BJ (cell line): ENCODE results near the gene NCF2. TPM values are rescaled to one million over a fixed set of nuclear protein-coding genes. Genes with fewer than 3 reads are reported as not detected.
A peak's percentile ranks its signal among the peaks of the same experiment; 100 is the strongest.

Experiments
- CTCF ChIA-PET: fragments of 350-600 bp; formaldehyde crosslinking; extraction: SDS; loops from one replicate; lab custom pipeline; 2021; ENCODE audit warnings: antibody characterized with exemption, inconsistent platforms; lab: Yijun Ruan, JAX
- POLR2A ChIA-PET: fragments of 300-600 bp; sonication (Branson Sonifier 250); formaldehyde crosslinking; extraction: SDS; loops from one replicate; lab custom pipeline; 2021; ENCODE audit warnings: antibody characterized with exemption; lab: Charles Lee
- DNase-seq: peaks from one replicate; pipeline ENCODE4 v3.0.0-alpha.2; 2011; ENCODE audit warnings: low read depth
- H3K27me3 ChIP-seq: 2 replicates; pipeline ENCODE4 v1.6.0; 2011; ENCODE audit warnings: low read length; ENCODE audit not compliant: control insufficient read depth, insufficient read depth
- H3K36me3 ChIP-seq: 2 replicates; pipeline ENCODE4 v1.5.1; 2011; ENCODE audit warnings: low read length; ENCODE audit not compliant: control insufficient read depth, insufficient read depth
- H3K4me3 ChIP-seq: 2 replicates; pipeline ENCODE4 v1.5.1; 2011; ENCODE audit warnings: low read depth, mild to moderate bottlenecking, control low read depth, low read length
- polyA plus RNA-seq: library from polyadenylated mRNA; depleted of rRNA; stranded (reverse); fragments of >200 nt; gene quantifications from 2 replicates; pipeline ENCODE4 v1.2.3, GENCODE V29; 2011
- TF ChIP-seq, protein P1 (sequence below): IDR thresholded peaks from 2 replicates; pipeline ENCODE4 v1.5.1; 2011; ENCODE audit warnings: low read depth, mild to moderate bottlenecking, control low read depth, inconsistent platforms, low read length, moderate library complexity; ENCODE audit not compliant: insufficient read depth

NCF2 gene
- polyA plus RNA-seq, 1 experiment, result 2.0 TPM

DNA sequence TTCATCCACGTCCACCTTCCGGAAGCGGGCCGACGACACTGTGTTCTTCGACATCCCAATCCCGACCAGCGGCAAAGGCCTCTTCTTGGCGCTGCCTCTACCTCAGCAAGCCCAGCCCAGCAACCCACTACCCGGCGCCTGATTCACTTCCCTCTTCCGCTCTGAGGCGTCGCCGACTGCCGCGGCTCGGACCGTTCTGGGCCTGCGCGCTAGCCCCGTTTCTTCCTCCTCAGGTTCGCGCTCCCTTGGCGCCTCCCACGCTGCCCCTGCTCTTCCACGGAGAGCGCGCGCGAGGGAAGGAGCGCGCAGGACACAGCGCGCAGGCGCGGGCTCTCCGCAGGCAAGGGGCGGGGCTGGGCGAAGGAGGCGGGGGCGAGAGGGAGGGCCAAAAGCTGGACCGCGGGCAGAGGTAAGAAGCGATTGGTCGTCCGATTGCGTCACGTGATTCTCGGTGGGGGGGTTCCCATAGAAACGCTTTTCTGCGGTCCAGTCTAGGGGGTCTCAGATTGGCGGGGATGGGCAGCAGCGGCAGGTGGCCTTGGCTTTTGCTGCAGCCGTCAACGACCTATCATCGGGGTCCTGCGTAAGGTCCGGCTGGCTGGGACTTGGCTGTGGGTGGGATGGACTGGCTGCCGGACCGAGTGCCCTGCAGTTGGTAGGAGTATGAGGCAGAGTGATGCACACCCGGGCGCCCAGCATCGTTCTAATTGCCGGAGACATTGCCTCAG lies 45.5 kb upstream of the NCF2 start, which contains the start of gene ARPC5:
Gene ARPC5, minus strand, starts transcription at position 178 of the 728 bp plus-strand sequence. Its CDS starts 124 bp downstream, at position 54.
- H3K27me3 ChIP-seq, result no peaks in the 10 kb centered on the region
- ChIA-PET CTCF (no interaction called here), POLR2A (no interaction called here)
- H3K4me3 ChIP-seq, result peak within 1 kb of the TSS; percentile 98
- peak; percentile 94 for DNase-seq
- H3K36me3 ChIP-seq, result no peaks in the 10 kb centered on the region; the same call in 1 of the 2 replicates
- TF ChIP-seq, protein P1, sequence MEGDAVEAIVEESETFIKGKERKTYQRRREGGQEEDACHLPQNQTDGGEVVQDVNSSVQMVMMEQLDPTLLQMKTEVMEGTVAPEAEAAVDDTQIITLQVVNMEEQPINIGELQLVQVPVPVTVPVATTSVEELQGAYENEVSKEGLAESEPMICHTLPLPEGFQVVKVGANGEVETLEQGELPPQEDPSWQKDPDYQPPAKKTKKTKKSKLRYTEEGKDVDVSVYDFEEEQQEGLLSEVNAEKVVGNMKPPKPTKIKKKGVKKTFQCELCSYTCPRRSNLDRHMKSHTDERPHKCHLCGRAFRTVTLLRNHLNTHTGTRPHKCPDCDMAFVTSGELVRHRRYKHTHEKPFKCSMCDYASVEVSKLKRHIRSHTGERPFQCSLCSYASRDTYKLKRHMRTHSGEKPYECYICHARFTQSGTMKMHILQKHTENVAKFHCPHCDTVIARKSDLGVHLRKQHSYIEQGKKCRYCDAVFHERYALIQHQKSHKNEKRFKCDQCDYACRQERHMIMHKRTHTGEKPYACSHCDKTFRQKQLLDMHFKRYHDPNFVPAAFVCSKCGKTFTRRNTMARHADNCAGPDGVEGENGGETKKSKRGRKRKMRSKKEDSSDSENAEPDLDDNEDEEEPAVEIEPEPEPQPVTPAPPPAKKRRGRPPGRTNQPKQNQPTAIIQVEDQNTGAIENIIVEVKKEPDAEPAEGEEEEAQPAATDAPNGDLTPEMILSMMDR, result no peak

GRCh38 chr1:183635099-183635605 lies 44.9 kb upstream of the NCF2 start:
- no peaks in the 10 kb centered on the region; the same call in 1 of the 2 replicates for H3K36me3 ChIP-seq
- ChIA-PET POLR2A (no interaction called here), CTCF (interaction anchor here (0.7 kb wide), 1 partner anchor 433 kb away, joined by 3 read pairs; no protein-coding TSS in a partner anchor)
- TF ChIP-seq, protein P1, result no peak
- no peaks in the 10 kb centered on the region for H3K27me3 ChIP-seq
- DNase-seq, result no peak
- H3K4me3 ChIP-seq, result peak overlapping the region; percentile 98

DNA sequence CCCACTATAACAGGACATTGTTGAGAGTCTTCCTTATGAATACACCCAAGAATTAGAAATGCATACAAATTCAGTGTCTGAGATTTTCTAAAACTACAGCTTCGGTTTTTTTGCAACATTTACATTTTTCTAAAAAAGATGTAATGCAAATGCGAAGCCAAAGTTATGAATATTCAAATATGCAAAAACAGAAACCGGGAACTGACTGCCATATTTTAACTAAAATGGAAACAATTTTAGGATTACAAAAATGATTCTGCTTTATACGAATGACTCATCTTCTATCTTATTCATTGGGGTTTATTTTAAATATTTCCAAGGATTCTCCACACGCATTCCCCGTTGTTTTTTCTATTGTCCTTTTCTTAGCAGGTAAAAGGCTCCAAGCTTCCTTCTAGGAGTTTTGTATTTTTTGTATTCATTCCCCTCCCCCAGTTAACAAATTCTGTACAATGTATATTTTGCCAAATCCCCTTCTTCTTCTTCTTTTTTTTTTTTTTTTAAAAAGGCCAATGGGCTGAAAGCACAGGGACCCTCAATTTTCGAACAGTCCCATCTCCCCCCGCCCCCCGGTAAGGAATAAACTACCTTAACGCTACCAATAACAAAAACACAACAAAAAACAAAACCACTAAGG lies 44.3 kb upstream of the NCF2 start:
- H3K4me3 ChIP-seq, result peak overlapping the region; percentile 98
- TF ChIP-seq, protein P1, result no peak
- H3K27me3 ChIP-seq, result no peaks in the 10 kb centered on the region
- ChIA-PET CTCF (interaction anchor here (0.7 to 1.0 kb wide), 4 partner anchors 12 to 434 kb away, joined by 3 to 4 read pairs (median 3); no protein-coding TSS in a partner anchor), POLR2A (interaction anchor here (0.6 kb wide), 1 partner anchor 231 kb away, joined by 5 read pairs; no protein-coding TSS in a partner anchor)
- no peak for DNase-seq
- no peaks in the 10 kb centered on the region; the same call in none of the 2 replicates for H3K36me3 ChIP-seq

DNA sequence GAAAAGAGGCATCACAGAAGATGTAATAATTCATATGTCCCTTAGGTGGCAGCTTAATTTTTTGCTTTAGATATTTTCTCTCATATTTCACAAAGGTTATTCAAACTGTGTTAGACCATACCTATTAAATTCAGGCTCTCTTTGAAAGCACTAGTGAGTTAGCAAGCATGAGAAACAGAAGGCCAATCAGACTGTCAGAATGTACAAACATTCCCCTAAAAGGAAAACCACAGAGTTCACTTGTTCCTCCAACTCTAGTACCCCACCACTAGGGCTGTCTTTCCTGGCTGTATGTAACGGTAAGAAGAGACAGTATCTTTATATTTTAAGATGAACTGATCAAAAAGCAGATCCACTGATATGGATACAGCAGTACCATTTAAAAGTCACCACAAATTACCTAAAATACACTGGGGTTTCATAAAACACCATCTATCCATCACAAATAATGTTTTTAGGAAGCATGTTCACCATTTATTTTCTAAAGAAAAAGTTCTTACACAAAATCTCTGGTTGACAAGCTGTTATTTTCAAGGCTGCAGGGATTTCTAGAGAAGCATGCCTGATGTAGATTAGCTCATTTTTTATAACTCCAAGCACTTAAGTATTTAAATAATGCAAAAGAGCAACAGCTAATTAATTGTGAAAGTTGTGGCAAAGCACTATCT lies 43.6 kb upstream of the NCF2 start:
- DNase-seq, result peak; percentile 51
- ChIA-PET POLR2A (interaction anchor here (0.6 kb wide), 2 partner anchors 232 to 1990 kb away, joined by 3 to 5 read pairs; no protein-coding TSS in a partner anchor), CTCF (interaction anchor here (0.6 to 1.1 kb wide), 6 partner anchors 13 to 352 kb away, joined by 3 to 4 read pairs (median 3); no protein-coding TSS in a partner anchor)
- Histone ChIP-seq H3K4me3 (peak overlapping the region; percentile 98), H3K36me3 (no peaks in the 10 kb centered on the region; the same call in none of the 2 replicates), H3K27me3 (no peaks in the 10 kb centered on the region)
- TF ChIP-seq, protein P1, result peak; percentile 53
